HG03378 (cell line): Measurements from ENCODE around the gene AURKA.
"Not testable (repeated sequence)": the region's sequence is repeated elsewhere in the genome, so short reads cannot be mapped to it uniquely, and the experiment has no call there.

Experiments
- ATAC-seq: cut with Tn5 transposase; IDR thresholded peaks from one replicate; pipeline ENCODE4 v1.9.1; 2021; ENCODE audit warnings: mild to moderate bottlenecking, moderate library complexity; ENCODE audit not compliant: unreplicated experiment

Gene AURKA

DNA sequence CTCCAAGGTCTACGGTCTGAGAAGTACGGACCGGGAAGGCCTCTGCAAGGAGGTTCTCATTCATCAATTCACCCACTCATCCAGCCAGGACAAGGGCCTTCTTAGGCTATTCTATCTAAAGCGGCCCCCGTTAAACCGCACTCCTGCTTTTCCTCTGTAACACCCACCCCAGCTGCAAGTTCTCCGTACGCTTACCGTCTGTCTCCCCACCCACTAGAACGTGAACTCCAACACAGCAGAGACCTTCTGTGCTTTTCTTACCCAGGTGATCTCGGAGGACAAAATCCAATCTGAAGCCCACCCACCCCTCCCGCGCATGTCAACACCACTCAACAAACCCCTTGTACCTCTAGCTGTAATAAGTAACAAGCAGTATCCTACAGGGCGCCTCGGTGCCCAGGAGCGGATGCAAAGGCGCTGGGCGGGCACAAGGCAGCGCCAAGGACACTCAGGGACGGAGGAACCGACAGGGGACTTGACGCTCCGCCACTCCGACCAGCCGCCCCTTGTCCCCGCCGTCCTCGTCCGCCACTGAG, 351 bp downstream of the AURKA start:
- no peak for ATAC-seq

DNA sequence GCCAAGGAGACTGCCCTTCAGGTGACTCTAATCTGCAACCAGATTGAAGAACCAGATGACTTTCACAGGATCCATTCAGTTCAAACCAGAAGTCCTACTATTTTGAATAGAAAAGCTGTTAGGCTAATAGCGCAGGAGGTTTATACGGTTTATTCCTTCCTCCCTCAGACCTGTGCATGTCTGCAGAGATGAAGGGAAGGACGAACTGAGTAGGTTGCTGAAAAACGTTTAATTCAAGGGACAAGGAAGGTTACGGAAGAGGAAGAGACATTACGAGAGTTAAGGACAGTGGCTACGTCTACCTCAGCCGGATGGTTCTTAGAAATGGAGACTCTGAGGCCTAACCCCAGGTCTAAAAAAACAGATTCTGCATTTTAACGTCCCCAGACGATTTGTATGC, 978 bp downstream of the AURKA start:
- no peak for ATAC-seq

DNA sequence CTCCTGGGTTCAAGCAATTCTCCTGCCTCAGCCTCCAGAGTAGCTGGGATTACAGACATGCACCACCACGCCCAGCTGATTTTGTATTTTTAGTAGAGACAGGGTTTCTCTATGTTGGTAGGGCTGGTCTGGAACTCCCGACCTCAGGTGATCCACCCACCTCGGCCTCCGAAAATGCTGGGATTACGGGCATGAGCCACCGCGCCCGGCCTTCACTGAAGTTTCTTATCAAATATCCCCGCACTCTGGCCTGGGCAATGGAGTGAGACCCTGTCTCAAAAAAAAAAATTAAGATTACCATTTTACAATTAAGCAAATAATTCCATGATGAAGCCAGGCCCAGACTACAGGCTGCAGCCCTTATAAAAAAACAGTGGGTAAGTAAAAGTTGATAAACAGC, 1.6 kb downstream of the AURKA start:
- not testable (repeated sequence) for ATAC-seq

DNA sequence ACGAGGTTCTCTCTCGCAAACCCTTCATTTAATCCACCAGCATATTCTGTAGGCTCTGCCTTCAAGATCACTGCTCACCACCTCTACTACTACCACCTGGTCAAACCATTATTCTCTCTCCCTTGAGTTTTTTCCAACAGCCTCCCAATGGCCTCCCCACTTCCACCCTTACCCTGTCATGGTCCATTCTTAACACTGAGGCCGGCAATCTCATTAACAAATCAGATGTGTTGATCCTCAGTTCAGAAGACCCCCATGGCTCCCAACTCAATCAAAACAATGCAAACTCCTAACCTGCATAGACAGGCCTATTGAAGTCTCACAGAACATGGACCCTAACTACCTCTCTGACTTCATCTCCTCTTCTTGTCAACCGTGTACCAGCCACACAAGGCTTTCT, 2.2 kb downstream of the AURKA start:
- ATAC-seq, result no peak

DNA sequence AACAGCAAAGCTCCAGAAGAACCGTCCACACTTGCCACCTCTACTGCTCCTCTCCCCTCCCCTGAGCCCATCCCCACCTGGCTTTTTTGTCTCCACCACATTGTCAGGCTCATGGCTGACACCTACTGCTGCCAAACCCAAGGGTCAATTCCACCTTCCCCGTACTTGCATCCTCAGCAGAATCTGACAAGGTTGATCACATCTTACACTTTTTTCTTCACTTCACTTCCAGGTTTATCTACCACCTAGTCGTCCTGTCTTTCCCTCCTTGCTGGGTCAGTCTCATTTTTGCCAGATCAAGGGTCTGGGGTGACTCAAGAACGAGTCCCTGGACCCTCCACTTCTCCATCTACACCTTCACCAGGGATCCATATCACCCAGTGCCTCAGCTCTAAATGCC, 3.1 kb downstream of the AURKA start:
- ATAC-seq, result no peak

DNA sequence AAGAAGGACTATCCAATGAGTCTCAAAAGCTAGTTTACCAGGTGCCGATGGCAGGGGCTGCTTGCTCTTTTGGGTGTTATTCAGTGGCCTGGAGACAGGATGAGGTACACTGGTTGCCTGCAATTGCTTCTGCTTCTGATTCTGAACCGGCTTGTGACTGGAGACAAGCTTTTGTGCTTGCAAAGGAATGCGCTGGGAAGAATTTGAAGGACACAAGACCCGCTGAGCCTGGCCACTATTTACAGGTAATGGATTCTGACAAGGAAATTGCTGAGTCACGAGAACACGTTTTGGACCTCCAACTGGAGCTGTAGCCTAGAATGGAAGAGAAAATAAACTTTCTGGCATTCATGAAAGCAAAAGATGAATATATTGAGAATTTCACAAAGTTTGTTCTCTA, 5.8 kb downstream of the AURKA start:
- no peak for ATAC-seq

DNA sequence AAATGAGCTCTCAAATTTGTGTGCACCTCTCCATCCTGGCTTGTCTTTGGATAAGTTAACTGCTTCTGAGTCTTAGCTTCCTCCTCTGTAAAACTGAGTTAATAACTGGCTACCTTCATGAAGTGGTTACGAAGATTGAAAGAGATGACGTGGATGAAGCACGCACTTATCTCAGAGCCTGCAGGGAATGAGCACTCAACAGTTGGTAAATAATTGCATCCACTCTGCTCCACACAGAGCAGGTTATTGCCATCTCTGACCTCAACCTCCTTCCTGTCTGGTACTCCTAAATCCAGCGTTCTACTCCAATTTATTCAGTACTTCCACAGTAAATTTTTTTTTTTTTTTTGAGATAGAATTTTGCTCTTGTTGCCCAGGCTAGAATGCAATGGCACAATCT, 6.9 kb downstream of the AURKA start:
- no peak for ATAC-seq

DNA sequence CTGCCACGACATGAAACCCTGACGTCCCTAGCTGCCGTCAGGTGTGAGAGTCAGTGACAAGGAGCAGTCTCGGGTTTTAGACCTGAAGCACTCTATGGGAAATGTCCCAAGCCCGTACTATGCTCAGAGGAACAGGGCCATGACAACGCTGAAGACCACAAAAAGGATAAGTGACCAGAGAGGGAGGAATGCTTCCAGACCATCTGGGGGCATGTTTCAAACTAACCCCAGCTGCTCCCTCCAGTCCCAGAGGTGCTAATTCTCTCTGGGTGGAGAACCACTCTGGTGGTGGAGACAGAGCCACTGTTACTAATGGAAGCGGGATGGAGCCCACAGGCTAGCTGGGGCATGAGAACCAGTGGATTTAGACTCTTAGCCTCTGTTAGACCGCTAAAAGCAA, 8.7 kb downstream of the AURKA start:
- no peak for ATAC-seq

DNA sequence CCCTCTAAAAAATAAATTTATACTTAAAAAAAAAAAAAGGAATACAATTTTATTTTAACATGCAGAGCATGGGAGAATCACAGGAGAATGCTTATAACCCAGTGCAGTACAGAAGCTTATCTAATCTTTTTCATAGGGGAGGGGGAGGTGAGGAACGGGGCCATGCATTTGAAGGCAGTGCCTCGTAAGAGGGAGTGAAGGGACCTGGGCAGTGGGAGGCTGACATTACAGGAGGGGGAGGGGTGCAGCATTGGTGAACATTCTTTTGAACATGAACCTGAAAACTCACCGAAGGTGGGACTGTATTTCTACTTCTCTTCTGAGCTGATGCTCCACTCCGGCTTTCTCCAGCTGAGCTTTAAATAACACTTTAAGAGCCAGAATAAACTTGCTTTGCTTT, 9.3 kb downstream of the AURKA start:
- ATAC-seq, result no peak

DNA sequence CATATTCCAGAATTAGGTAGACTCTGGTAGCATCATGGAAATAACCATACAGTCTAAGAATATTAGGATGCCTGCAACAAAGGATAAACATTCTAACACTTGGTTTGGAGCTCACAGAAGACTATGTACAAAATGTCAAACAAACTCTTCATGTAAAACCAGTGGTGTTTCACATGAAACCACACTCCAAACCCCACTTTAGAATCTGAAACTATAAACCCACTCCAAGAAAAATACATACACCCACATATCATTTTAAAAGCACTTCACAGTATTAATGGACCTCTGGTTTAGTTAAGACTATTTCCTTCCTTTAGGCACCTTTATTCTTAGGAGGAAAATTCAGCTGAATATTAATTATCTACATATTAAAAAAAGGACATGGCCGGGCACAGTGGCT, 10.5 kb downstream of the AURKA start:
- ATAC-seq, result peak; percentile 55

DNA sequence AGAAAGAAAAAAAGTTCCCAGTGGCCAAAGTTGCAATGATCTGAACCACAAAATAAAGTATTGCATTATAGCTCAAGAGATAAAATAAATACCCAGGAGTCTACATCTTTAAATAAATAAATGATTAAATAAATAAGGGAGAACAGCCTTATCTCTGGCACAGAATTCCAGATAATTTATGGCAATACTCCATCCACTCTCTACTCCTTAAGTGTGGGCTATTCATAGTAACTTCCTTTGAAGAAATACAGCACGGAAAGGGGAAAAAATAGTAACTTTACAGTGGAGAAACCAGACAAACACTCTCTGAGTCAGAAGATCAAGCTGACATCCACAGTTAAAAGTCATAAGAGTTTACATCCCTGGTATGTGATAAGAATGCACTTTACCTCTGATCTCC, 11.6 kb downstream of the AURKA start:
- ATAC-seq, result no peak

DNA sequence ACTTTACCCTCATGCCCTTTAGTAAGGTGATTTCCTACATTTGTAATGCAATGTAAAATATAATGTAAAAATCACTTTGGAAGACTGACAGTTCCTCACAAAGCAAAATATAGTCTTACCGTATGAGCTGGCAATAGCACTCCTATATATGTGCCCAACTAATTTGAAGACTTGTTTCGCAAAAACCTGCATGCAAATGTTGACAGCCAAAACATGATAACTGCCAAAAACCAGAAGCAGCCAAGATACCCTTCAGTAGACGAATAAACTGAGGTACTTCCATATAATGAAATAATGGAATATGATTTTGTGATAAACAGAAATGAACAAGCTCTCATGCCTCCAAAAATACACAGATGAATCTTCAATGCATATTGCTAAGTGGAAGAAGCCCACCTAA, 13.6 kb downstream of the AURKA start:
- ATAC-seq, result no peak

DNA sequence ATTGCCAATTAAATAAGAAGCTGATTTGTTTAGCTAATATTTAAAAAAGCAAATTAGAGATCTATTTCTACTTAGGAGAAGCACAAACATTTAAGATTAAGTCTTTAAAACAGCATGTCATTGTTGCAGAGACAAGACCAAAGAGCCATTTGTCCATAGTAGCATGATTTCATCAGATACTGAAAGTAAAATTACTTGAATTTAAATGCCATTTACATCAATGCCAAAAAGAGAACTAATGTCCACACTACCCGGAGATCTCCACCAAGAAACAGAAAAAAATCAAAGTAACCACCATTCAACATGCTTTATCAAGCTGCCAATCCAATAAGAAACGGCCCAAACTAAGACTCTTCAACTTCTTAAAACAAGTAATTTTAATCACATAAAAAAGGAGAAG, 15.7 kb downstream of the AURKA start:
- ATAC-seq, result no peak

DNA sequence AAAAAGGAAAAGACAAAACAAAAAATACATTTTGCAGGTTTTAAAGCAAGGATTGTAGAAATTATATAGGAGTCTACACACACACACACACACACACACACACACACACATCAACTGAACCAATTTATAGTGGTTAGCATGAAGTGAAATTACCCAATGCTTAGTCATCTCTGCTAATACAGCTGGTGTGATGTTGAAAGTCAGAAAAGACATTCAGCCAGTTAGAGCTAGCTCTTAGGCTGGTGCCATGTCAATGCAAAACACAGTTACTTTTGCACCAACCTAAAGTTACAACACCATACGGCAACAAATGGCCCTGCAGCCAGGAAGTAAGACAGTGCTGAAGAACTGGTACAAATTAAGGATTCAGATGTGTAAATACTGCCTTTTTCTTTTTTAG, 18.1 kb downstream of the AURKA start:
- no peak for ATAC-seq

DNA sequence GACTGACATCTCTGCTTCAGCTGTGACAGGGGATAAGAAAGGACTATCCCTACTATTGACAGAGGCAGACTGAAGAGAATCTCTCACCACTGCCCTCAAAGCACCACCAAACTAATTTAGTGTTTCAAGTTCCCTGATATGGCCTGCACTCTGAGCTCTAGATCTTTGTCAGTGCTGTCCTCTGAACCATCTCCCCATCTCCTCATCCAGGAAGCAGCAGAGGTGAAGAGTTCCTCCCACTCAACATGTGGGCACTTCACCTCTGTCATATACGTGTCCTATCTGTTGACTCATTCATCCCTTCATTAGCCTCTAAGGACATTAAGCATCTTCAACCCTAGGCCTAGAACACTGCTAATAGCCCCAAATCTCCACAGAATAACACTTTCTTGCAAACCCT, 19.2 kb downstream of the AURKA start:
- ATAC-seq, result no peak

DNA sequence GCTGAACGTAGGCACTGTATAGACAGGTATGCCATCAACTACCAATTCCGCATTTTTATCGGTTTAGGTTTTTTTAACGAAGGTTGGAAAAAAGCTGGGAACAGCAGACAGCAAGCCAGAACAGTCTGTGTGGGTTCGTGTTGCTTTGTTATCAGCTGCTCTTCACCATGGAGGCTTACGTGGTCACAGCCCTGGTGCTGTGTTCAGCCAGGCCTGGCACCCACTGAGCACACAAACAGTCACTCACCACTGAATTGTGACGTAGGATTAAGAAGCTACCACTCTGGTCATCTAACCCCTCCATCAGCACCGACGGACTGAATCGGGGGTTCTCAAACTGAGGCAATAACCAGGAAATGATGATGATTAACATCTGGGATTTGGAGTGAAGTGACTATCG, 20.0 kb downstream of the AURKA start:
- no peak for ATAC-seq

DNA sequence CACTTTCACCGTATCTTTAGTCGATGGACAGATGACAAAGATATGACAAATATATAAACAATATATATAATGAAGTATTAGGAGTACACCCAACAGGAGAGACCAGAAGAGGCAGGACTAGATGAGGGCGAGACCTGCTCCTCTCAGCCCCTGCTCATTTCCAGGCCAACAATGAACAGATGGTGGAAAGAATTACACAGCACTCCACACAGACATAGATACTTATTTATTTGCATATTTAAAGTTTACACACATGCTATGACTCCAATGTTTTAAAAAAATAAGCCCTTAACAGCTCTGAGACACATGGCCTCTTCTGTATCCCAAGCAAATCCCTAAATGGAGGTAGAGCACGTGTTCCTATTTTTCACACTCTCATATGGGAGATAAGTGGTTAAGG, 22.8 kb downstream of the AURKA start:
- ATAC-seq, result no peak

DNA sequence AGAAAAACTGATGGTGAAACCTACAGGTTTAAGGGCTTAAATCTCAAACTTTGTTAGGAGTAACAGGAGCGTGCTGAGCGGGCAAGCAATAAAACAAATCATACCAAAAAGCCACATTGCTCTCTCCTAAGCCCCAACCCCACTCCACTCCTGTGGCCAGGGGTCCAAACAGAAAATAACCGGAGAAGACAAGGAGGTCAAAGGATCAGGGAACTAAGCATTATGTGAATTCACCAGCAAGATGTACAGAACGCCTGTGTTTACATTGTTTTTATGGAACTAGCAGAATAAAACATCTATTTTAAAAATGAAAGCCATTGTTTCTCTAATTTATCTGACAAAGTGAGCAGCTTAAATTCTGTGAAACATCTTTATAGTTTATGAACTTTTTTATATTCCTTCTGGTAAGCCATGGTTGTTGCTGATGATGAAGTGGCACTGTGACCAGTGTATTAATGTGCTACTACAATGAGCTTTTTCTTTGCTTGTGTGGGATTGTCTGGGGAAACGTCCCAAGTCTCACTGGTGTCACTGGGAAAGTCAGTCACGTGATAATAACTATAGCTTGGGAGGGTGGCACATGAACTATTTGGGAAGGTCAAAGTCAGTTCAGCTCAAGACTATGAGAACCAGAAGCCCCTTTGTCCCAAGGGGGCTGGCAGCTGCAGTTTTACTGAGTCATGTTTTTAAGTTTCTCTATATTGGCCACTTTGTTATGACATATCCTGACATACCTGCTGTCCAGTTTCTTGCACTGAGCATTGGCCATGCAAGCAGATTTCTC, 23.5 kb downstream of the AURKA start:
- no peak for ATAC-seq

DNA sequence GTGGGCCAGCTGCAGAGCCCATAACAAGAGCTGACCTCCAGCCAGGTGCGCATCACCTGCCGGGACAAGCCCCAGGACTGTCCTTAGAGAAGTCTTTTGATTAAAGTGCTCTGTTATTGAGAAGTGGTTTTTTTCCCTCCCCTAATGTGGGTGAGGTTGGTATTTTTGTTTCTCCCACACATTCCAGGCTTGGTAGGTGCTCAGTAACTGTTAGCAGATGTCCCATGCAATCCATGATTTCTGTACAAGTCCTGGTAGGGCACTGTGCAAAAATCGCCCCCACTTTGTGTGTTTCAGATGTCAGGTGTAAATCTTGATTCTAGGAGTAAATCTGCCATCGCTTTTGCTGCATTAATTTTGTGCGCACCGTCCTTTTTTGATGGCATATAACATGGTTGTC, 28.5 kb downstream of the AURKA start:
- ATAC-seq, result no peak

DNA sequence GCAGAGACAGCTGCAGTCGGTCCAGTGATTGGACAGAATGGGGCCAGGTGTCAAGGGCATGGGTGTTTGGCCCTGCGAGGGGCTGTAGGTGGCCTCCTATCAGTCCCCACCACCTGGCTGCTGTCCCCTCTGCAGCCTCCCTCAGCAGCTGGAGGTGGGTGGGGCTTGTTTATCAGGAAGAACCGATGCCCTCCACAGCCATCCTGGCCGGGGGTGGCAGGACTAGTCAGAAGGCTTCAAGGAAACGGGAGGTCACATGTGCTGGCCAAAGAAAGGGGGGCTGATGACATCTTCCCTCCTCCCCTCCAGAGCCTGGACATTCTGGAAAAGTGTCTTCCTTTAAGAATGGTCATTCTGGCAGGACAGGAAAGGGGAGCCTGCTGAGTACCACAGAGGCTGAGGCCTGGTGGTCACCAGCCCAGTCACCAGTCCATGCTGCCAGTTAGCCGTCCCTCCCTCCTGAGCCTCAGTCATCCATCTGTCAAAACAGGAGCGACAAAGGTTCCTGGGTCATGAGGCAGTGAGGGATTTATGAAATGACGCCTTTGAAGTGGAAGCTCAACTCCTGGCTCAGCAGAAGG, 29.1 kb downstream of the AURKA start:
- no peak for ATAC-seq

DNA sequence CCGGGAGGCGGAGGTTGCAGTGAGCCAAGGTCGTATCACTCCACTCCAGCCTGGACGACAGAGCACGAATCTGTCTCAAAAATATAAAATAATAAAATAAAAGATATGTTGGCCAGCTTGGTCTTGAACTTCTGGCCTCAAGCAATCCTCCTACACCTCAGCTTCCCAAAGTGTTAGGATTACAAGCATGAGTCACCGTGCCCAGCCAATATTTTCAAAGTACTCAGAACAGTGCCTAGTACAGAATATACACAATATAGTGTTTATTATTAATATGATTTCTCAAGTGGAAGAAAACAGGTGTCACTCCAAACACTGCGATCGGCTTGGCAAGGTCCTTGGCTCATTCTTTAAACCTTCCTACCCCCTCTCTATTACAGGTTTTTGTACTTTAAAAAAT, 30.1 kb downstream of the AURKA start:
- no peak for ATAC-seq

DNA sequence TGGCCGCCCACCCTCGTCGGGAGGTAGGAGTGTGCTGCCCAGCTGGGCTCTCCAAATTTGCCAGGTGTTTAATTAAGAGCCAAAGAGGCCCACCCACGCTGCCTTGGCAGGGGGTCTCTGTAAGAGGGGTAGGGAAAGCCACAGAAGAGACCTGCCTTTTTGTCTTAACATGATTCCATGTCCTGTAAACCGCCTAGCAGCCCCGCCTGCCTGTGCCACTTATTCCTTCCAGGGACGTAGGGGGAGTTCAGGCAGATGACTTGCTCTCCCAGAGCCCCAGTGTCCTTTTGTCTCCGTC, 31.2 kb downstream of the AURKA start:
- ATAC-seq, result no peak
